ENCODE data around the gene KIF13A. TPM values are rescaled to one million over a fixed set of nuclear protein-coding genes. Genes with fewer than 3 reads are reported as not detected.
"Not testable (repeated sequence)": the region's sequence is repeated elsewhere in the genome, so short reads cannot be mapped to it uniquely, and the experiment has no call there.

The KIF13A gene
- total and polyA plus RNA-seq, 10 donors, result 3.7 to 32.0 (median 19.9) TPM

- Histone ChIP-seq H3K4me1 (peaks cover 0 to 23% (median 9%) of the 10 kb centered on the region in 6 donors), H3K4me3 (no peak overlapping the region), H3K27me3 (replicated peaks in 1 of 7) (no peaks in the 10 kb centered on the region), H3K9me3 (no peaks in the 10 kb centered on the region), H3K36me3 (peaks cover 0 to 22% (median 0%) of the 10 kb centered on the region in 6 donors), H3K27ac (no peak overlapping the region)
- DNase-seq, result no peak
- intact Hi-C loops (cut with DNase I; ENCODE audit: low total_unique reads), result no loop called here
- TF ChIP-seq POLR2A (IDR thresholded peaks at IDR 0.05), result no peak
- TF ChIP-seq CTCF (IDR thresholded peaks at IDR 0.05 in 8 of 11, conservative IDR thresholded peaks at IDR 0.05 in 3 of 11), result no peak
- TF ChIP-seq POLR2AphosphoS5 (IDR thresholded peaks at IDR 0.05), result no peak
Observed at GRCh38 chr6:17979479-17979878, 8.0 kb downstream of the KIF13A start.

GRCh38 chr6:17976258-17976657, 11.2 kb downstream of the KIF13A start:
- 93 to 98% (median 97%) methylated on average over 16 to 36 of the region's 36 CpGs for WGBS, 5 donors
- H3K27ac ChIP-seq; H3K9me3 ChIP-seq; intact Hi-C loops (cut with DNase I; ENCODE audit: low total_unique reads); DNase-seq; H3K4me3 ChIP-seq; H3K27me3 ChIP-seq (replicated peaks in 1 of 7): not testable (repeated sequence)
- Histone ChIP-seq H3K36me3 (peaks cover 0 to 13% (median 0%) of the 10 kb centered on the region in 6 donors), H3K4me1 (peaks cover 0 to 30% (median 16%) of the 10 kb centered on the region in 6 donors)

GRCh38 chr6:17974570-17975368, 12.7 kb downstream of the KIF13A start:
- TF ChIP-seq CTCF (IDR thresholded peaks at IDR 0.05 in 8 of 11, conservative IDR thresholded peaks at IDR 0.05 in 3 of 11) (no peak), POLR2AphosphoS5 (IDR thresholded peaks at IDR 0.05) (no peak), POLR2A (IDR thresholded peaks at IDR 0.05) (no peak)
- H3K9me3 ChIP-seq, result no peaks in the 10 kb centered on the region
- WGBS, 5 donors, result 94 to 99% (median 96%) methylated on average over 5 of the region's 5 CpGs
- intact Hi-C loops (cut with DNase I; ENCODE audit: low total_unique reads), result no loop called here
- peaks cover 0 to 13% (median 0%) of the 10 kb centered on the region in 6 donors for H3K36me3 ChIP-seq
- H3K4me3 ChIP-seq, result no peak overlapping the region
- H3K27me3 ChIP-seq (replicated peaks in 1 of 7), result no peaks in the 10 kb centered on the region
- no peak for DNase-seq
- peaks cover 0 to 23% (median 16%) of the 10 kb centered on the region in 6 donors for H3K4me1 ChIP-seq
- no peak overlapping the region for H3K27ac ChIP-seq

- TF ChIP-seq POLR2AphosphoS5 (IDR thresholded peaks at IDR 0.05), result no peak
- Histone ChIP-seq H3K4me3 (no peak overlapping the region), H3K9me3 (no peaks in the 10 kb centered on the region), H3K27me3 (replicated peaks in 1 of 7) (no peaks in the 10 kb centered on the region), H3K4me1 (peaks cover 0 to 23% (median 16%) of the 10 kb centered on the region in 6 donors), H3K36me3 (peaks cover 0 to 13% (median 0%) of the 10 kb centered on the region in 6 donors), H3K27ac (no peak overlapping the region)
- no peak for DNase-seq
- 73 to 85% (median 80%) methylated on average over 5 of the region's 5 CpGs for WGBS, 5 donors
- intact Hi-C loops (cut with DNase I; ENCODE audit: low total_unique reads), result no loop called here
Observed at GRCh38 chr6:17972978-17973622, 14.3 kb downstream of the KIF13A start.

Measured in spleen (tissue), 11 donors.